PC-3 (cell line): ENCODE measurements around the gene RNF38. TPM values are rescaled to one million over a fixed set of nuclear protein-coding genes. Genes with fewer than 3 reads are reported as not detected.

Experiments
- ATAC-seq: fragments of 200-7000 bp; cut with Tn5 transposase; 2 replicates; pipeline ENCODE4 v1.9.1; 2020; ENCODE audit warnings: mild to moderate bottlenecking, moderate library complexity
- BruUV-seq: library from RNA; stranded (reverse); fragments of 400-500 nt; replicated peaks from 2 replicates; lab custom pipeline; 2021; lab: Mats Ljungman, UMichigan
- CTCF ChIA-PET: fragments of 300-600 bp; sonication (Branson Sonifier 250); formaldehyde crosslinking; loops from one replicate; lab custom pipeline; 2022; ENCODE audit warnings: antibody characterized with exemption; lab: Charles Lee
- POLR2A ChIA-PET: fragments of 300-600 bp; sonication (Branson Sonifier 250); formaldehyde crosslinking; loops from one replicate; lab custom pipeline; 2022; ENCODE audit warnings: antibody characterized with exemption; ENCODE audit not compliant: unreplicated experiment; lab: Charles Lee
- DNase-seq: peaks from one replicate; pipeline ENCODE4 v3.0.0-alpha.2; 2015
- H2AFZ ChIP-seq: fragments of 300-600 bp; sonication (generic); 2 replicates; pipeline ENCODE4 v1.6.0; 2016; ENCODE audit warnings: antibody characterized with exemption, low read length
- H3F3A ChIP-seq: fragments of 300-600 bp; sonication (generic); one replicate; pipeline ENCODE4 v1.6.0; 2017; ENCODE audit warnings: antibody characterized with exemption, low read length, control low read depth, mild to moderate bottlenecking; ENCODE audit not compliant: unreplicated experiment
- H3K27ac ChIP-seq: fragments of 300-600 bp; sonication (generic); 2 replicates; pipeline ENCODE4 v1.5.1; 2016; ENCODE audit warnings: mild to moderate bottlenecking, low read length
- H3K27me3 ChIP-seq: fragments of 300-600 bp; sonication (generic); 2 replicates; pipeline ENCODE4 v1.6.1; 2016; ENCODE audit warnings: low read length, mixed read lengths
- H3K36me3 ChIP-seq: fragments of 300-600 bp; sonication (generic); 2 replicates; pipeline ENCODE4 v1.6.1; 2016; ENCODE audit warnings: low read depth, mixed run types, low read length, mixed read lengths
- H3K4me1 ChIP-seq: fragments of 300-600 bp; sonication (generic); 2 replicates; pipeline ENCODE4 v1.5.1; 2016; ENCODE audit warnings: low read length; ENCODE audit not compliant: insufficient read depth
- H3K4me2 ChIP-seq: fragments of 300-600 bp; sonication (generic); 2 replicates; pipeline ENCODE4 v1.6.0; 2016; ENCODE audit warnings: low read length
- H3K4me3 ChIP-seq: fragments of 300-600 bp; sonication (generic); 2 replicates; pipeline ENCODE4 v1.5.1; 2016; ENCODE audit warnings: mild to moderate bottlenecking, low read length, mixed read lengths
- H3K79me2 ChIP-seq: fragments of 300-600 bp; sonication (generic); 2 replicates; pipeline ENCODE4 v1.6.1; 2017; ENCODE audit warnings: low read length, mixed read lengths
- H3K9ac ChIP-seq: fragments of 300-600 bp; sonication (generic); 2 replicates; pipeline ENCODE4 v1.6.0; 2016; ENCODE audit warnings: mild to moderate bottlenecking, low read length
- H3K9me2 ChIP-seq: fragments of 300-600 bp; sonication (generic); replicated peaks from 2 replicates; pipeline ENCODE4 v1.6.1; 2016; ENCODE audit warnings: mixed run types, low read length, mixed read lengths
- H3K9me3 ChIP-seq: fragments of 300-600 bp; sonication (generic); 2 replicates; pipeline ENCODE4 v1.6.1; 2016; ENCODE audit warnings: low read length, mixed read lengths
- H4K20me1 ChIP-seq: fragments of 300-600 bp; sonication (generic); 2 replicates; pipeline ENCODE4 v1.6.1; 2016; ENCODE audit warnings: low read length, mixed read lengths
- CTCF ChIP-seq: fragments of 300-600 bp; sonication (generic); conservative IDR thresholded peaks from 2 replicates; pipeline ENCODE4 v1.5.1; 2017; ENCODE audit warnings: antibody characterized with exemption, low read depth, mild to moderate bottlenecking, low read length
- EZH2 ChIP-seq: fragments of 300-600 bp; sonication (generic); IDR thresholded peaks from one replicate; pipeline ENCODE4 v1.6.1; 2017; ENCODE audit warnings: antibody characterized with exemption, mild to moderate bottlenecking, low read length; ENCODE audit not compliant: unreplicated experiment
- EZH2phosphoT487 ChIP-seq: fragments of 300-600 bp; sonication (generic); IDR thresholded peaks from 2 replicates; pipeline ENCODE4 v1.6.1; 2018; ENCODE audit warnings: mild to moderate bottlenecking, antibody characterized with exemption, low read length, borderline replicate concordance
- intact Hi-C: fragments of 100-400 bp; cut with micrococcal nuclease; formaldehyde crosslinking; loops from 2 replicates; pipeline ENCODE4 v1.9.0; 2023
- total RNA-seq: library from RNA; depleted of rRNA; stranded (reverse); fragments of >200 nt; gene quantifications from 2 replicates; pipeline ENCODE4 v1.2.3, GENCODE V29; 2014

RNF38 gene
- total RNA-seq, 1 experiment from 2014 or later, result 4.3 TPM

GRCh38 chr9:36426348-36426747 is 26.3 kb upstream of the RNF38 start:
- H3K4me2 ChIP-seq, result no peak overlapping the region
- H3K9me2 ChIP-seq, result no peaks in the 10 kb centered on the region
- no peaks in the 10 kb centered on the region for H3K36me3 ChIP-seq
- H3K4me1 ChIP-seq, result no peaks in the 10 kb centered on the region
- no peaks in the 10 kb centered on the region for H3K79me2 ChIP-seq
- TF ChIP-seq CTCF (no peak), EZH2phosphoT487 (no peak), EZH2 (no peak)
- no peak for DNase-seq
- CTCF ChIA-PET, result no interaction called here
- no peak overlapping the region for H3K9ac ChIP-seq
- no peak overlapping the region for H3K27ac ChIP-seq
- no peaks in the 10 kb centered on the region for H3F3A ChIP-seq
- intact Hi-C loops, result no loop called here
- H3K27me3 ChIP-seq, result no peaks in the 10 kb centered on the region
- POLR2A ChIA-PET, result no interaction called here
- ATAC-seq, result no peak
- H3K4me3 ChIP-seq, result no peak overlapping the region
- H2AFZ ChIP-seq, result no peak overlapping the region
- H4K20me1 ChIP-seq, result no peaks in the 10 kb centered on the region
- H3K9me3 ChIP-seq, result no peaks in the 10 kb centered on the region
- BruUV-seq, result no TSS peak

DNA sequence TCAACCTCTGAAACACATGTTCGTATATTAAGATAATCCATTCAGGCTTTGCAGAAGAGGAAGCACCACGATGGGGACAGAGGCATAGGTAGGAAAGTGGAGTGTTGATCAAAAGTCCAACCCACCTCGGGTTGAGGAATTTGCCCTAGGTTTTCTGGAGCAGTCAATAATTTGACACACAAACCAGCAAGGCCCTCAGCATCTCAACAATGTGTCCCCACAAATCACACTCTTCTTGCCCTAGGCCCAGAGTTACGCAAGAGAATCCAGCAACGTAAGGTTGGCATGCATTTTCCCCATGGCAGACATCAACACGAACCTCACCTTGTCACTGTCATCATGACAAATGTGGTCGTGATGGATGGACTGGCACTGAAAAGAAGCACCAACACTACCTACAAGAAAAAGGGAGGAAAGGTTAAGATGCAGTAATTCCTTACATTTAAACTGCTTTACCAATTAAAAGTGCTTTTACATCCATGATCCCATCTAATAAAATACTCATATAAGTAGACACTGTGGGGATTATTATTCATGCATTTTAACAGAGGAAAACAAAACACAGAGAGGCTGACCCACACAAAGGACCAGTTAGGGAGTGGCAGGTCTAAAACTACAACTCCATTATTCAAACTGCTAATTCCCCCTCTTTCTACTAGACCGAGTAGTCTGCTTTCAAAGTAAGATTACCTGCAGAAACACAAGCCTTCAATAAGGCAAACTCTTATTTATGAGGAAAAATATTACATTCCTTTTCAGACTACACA is 24.4 kb upstream of the RNF38 start:
- no peak for TF ChIP-seq EZH2
- TF ChIP-seq EZH2phosphoT487, result no peak
- no peak for TF ChIP-seq CTCF
- Histone ChIP-seq H3K9me2 (no peaks in the 10 kb centered on the region), H3K9ac (no peak overlapping the region), H4K20me1 (no peaks in the 10 kb centered on the region), H3K36me3 (no peaks in the 10 kb centered on the region), H3K27ac (no peak overlapping the region), H3K4me2 (no peak overlapping the region), H3K9me3 (no peaks in the 10 kb centered on the region), H3K79me2 (no peaks in the 10 kb centered on the region), H3K4me3 (no peak overlapping the region), H3K4me1 (peaks cover 11% of the 10 kb centered on the region), H2AFZ (no peak overlapping the region), H3K27me3 (no peaks in the 10 kb centered on the region), H3F3A (no peaks in the 10 kb centered on the region)
- ChIA-PET POLR2A (no interaction called here), CTCF (no interaction called here)
- ATAC-seq, result no peak
- BruUV-seq, result no TSS peak
- intact Hi-C loops, result no loop called here
- no peak for DNase-seq

DNA sequence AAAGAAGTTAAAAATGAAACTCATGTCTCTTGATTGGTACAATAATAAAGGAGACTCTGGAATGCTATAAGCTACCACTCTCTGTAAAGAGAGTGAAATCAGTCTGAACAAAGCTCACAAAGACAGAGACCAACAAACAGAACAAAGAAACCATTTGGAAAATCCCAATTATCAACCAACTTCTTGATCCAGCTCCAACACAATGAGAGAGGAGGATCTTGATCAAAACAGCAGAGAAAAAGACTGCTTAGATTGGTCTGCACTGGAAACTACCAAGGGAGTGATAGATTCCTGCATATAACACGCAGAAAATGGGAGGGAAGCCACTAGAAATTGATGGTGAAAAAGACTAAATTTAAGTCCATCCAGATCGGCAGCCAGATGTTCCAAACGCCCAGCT is 23.1 kb upstream of the RNF38 start:
- H2AFZ ChIP-seq, result no peak overlapping the region
- no TSS peak for BruUV-seq
- no peaks in the 10 kb centered on the region for H3K27me3 ChIP-seq
- H3F3A ChIP-seq, result no peaks in the 10 kb centered on the region
- H3K4me1 ChIP-seq, result peaks cover 17% of the 10 kb centered on the region
- no peak overlapping the region for H3K4me3 ChIP-seq
- H4K20me1 ChIP-seq, result no peaks in the 10 kb centered on the region
- no peak for ATAC-seq
- POLR2A ChIA-PET, result no interaction called here
- H3K27ac ChIP-seq, result no peak overlapping the region
- TF ChIP-seq CTCF, result no peak
- TF ChIP-seq EZH2, result no peak
- TF ChIP-seq EZH2phosphoT487, result no peak
- no peaks in the 10 kb centered on the region for H3K36me3 ChIP-seq
- DNase-seq, result no peak
- no peak overlapping the region for H3K9ac ChIP-seq
- H3K9me3 ChIP-seq, result no peaks in the 10 kb centered on the region
- no peaks in the 10 kb centered on the region for H3K79me2 ChIP-seq
- CTCF ChIA-PET, result no interaction called here
- intact Hi-C loops, result no loop called here
- H3K9me2 ChIP-seq, result no peaks in the 10 kb centered on the region
- H3K4me2 ChIP-seq, result no peak overlapping the region
